Inflammatory macrophage (primary cell): ENCODE results near the gene NUF2.
"Not testable (repeated sequence)": the region's sequence is repeated elsewhere in the genome, so short reads cannot be mapped to it uniquely, and the experiment has no call there.

Experiments
- DNase-seq, 2 donors: peaks; one replicate each; pipeline ENCODE4 v3.0.0-alpha.2; 2020 to 2022
- total RNA-seq, 18 experiments: gene quantifications; one replicate each; lab custom pipeline; 2026; ENCODE audit warnings: mixed read lengths in 6 of 18, inconsistent platforms in 2 of 18; lab: John Stamatoyannopoulos, UW

Gene NUF2
- total RNA-seq = 3.5 to 20.8 (median 9.2) reads per million in 18 experiments

DNA sequence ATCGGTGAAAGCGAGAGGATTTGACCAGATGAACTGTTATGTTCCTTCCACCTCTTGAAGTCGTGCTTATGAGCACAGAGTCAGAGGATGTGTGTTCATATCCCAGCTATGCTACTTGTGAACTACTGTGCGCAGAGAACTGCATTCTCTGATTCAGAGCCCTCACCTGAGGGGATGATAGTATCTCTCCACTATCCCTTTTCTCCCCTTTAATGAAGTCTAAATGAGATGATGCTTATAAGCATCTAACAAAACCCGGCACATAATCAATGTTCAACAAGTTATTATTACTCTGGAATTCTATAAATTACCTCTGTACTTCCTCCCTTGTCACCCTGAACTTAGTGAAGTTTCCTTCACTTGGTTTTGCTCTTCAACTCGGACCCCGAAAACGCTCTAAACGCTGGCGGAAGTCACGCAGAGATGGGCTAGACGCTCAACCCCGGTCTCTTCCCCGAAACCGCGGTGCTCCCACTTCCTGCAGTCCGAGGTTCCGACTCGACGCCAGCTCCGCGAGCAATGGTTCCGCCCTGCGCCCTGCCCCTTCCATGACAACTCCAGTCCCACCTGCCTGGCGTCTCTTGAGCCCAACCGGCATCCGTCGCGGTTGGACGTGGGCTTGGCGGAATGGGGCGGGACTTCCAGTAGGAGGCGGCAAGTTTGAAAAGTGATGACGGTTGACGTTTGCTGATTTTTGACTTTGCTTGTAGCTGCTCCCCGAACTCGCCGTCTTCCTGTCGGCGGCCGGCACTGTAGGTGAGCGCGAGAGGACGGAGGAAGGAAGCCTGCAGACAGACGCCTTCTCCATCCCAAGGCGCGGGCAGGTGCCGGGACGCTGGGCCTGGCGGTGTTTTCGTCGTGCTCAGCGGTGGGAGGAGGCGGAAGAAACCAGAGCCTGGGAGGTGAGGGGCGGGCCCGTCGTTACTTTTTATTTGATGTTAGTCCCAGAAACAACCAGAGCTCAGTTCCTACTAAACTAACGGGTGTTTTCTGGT lies at the start of gene NUF2:
Gene NUF2 (plus strand): TSS at position 644 of the 995 bp plus-strand sequence. CDS start 4,098 bp downstream, outside the sequence.
- DNase-seq = peak; percentile 99

GRCh38 chr1:163273766-163274441 lies 47.9 kb upstream of the NUF2 start:
- no peak for DNase-seq

DNA sequence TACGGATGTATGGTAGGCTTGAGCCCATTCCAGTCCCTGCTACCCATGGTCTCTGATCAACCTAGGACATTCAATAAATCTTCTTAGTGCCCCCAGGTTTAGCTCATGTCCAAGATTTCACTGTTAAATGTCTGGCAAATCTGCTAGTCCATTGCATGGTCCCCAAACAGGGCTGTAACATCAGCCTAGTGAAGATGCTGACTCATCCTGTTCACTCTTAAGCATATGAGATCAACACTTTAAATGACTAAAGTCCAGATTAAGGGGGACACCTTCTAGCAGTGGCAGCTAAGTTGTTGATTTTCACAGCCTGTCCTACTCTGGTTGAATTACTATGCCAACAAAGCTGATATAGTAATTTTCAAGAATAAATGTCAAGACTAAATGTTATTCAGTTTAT lies 46.5 kb upstream of the NUF2 start:
- DNase-seq = no peak

GRCh38 chr1:163278602-163279001 lies 43.2 kb upstream of the NUF2 start:
- no peak for DNase-seq

DNA sequence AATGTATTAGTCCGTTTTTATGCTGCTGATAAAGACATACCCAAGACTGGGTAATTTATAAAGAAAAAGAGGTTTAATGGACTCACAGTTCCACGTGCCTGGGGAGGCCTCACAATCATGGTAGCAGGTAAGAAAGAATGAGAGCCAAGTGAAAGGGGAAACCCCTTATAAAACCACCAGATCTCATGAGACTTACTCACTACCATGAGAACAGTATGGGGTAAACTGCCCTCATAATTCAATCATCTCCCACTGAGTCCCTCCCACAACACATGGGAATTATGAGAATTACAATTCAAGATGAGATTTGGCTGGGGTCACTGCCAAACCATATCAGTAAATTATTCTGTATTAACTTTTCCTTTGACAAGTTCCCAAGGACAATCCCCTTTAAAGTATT lies 36.9 kb upstream of the NUF2 start:
- not testable (repeated sequence) for DNase-seq

DNA sequence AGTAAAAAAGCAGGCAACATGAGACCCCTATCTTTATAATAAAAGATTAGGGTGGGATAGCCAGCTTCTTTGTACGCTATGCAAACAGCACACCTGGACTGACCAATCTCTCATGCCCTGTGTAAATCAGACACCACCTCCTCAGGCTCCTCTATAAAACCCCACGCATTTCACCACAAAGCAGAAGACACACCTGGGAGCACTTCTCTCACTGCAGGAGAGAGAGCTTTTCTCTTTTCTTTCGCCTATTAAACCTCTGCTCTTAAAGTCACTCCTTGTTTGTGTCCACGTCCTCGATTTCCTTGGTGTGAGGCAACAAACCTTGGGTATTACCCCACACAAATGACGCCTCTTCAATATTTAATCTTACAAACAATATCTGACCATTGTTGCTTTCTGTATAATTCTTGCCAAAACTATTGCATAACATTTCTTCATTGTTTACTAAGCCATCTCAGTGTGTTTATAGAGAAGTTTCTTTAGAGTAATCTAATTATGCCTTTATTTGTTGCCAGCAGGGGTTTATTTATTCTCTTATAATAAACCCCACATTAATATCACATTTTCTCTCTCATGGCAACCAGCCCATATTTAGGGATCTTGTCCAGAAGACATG lies 31.6 kb upstream of the NUF2 start:
- no peak for DNase-seq

DNA sequence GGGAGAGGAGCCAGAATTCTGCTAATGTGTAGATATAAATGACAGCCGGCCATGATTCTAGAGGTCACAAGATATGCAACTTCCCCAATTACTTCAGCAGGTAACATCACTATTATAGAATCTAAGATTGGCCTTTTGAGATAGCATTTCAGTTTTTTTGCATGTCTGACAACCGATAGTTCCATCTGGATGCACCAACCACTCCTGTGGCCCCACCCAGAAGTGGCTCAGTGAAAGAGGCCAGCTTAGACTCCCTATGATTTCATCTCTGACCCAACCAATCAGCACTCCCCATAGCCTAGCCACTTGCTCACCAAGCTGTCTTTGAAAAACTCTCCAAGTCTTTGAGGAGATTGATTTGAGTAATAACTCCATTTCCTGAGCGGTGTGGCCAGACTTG lies 30.3 kb upstream of the NUF2 start:
- DNase-seq = no peak

GRCh38 chr1:163292153-163292552 lies 29.6 kb upstream of the NUF2 start:
- DNase-seq = not testable (repeated sequence)

GRCh38 chr1:163293497-163293896 lies 28.3 kb upstream of the NUF2 start:
- not testable (repeated sequence) for DNase-seq

GRCh38 chr1:163295949-163296348 lies 25.8 kb upstream of the NUF2 start:
- DNase-seq = no peak

DNA sequence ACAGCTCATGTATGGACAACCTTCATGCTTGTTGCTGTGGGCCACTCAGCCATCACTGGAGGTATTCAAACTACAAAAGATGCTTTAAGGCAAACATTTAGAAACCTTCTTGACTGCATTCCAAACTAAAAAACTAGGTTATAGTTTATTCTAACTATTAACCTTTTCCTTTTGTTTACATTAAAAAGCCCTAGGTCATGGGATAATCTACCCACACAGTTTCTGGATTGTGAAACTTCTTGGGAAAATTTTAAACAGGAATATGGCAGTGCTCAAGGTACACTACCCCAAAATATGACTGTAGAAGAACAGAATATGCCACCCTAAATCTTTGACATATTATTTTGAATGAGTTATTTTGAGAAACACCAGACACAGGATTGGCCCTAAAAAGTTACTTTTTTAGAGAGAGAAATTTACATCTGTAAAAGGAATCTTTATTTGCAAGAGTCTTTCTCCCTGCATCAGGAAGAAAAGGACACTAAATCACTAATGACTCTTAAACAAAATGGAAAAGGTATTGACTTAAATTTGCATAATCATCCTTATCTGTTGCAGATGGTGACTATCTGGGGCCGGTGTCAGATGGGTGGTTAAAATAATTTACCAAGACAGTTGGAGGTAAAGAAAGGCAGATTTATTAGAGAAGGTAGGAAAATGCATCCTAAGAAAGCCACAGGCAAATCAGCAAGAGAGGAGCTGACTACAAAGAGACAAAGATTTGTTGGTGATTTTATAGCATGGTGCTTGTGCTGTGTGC lies 25.1 kb upstream of the NUF2 start:
- DNase-seq = no peak

DNA sequence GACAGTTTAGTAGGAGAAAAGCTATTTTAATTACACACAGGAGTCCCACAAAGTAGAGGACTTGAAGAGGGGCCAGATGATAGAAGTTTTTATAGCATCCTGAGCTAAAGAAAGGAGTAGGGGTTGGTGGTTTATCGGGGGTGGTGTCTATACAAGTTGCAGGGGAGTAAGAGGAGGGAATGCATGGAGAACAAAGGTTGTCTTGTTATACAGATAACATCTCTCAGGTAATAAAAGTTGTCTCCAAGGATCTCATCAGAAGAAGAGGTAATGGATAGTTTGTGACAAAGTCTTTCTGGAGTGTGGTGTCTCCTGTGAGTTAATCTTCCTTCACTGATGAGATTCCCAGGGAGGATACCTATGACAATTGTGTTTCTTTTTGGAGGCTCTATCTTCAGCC lies 23.4 kb upstream of the NUF2 start:
- no peak for DNase-seq

DNA sequence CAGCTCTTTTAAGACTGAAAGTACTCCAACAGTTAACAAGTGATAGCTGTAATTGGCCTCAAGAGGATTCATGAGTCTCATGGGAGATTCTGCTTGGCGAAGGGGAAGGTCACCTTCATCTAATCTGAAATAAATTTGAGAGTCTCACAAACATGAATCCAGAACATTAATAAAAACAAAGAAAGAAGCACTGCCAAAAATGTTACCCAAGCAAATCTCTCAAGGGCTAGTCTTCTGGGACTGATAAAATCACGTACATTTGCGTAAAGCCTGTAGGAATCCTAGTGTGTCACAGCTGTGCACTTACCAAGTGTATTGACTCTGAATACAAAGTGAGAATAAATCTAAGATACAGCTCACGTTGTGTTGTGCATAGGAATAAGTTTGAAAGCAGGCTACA lies 21.2 kb upstream of the NUF2 start:
- no peak for DNase-seq

- DNase-seq = no peak
These were observed 18.2 kb upstream of the NUF2 start for GRCh38 chr1:163303561-163303960.

- DNase-seq = no peak
These were observed 16.3 kb upstream of the NUF2 start for GRCh38 chr1:163305441-163305840.

DNA sequence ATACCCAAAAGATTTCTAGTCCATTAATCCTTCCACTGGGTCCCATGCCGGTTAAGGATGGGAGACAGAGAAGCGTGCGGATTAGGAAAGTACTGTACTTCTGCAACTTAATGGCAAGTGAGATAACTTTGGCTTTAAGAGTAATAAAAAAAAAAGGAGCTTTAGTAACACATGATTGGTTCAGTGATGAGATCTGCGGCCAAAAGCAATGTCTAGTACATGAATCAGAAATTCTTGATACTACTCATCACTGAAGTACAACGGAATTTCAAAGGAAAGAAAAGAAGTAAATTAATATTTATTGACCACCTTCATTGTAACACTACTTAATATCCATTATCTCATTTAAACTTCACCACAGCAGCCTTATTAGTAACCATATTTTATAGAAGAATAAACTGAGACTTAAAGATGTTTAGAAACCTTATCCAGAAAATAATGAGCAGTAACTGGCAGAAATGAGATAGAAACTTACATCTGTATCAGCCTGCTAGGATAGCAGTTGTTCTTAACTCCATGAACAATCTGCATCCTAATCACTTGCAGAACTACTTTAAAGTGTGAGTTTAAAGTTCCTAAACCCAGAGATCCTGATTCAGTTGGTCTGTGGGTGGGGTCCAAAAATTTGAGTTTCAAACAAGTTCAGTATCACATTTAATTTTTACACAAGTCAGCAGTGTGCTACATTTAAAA lies 14.1 kb upstream of the NUF2 start:
- DNase-seq = no peak

DNA sequence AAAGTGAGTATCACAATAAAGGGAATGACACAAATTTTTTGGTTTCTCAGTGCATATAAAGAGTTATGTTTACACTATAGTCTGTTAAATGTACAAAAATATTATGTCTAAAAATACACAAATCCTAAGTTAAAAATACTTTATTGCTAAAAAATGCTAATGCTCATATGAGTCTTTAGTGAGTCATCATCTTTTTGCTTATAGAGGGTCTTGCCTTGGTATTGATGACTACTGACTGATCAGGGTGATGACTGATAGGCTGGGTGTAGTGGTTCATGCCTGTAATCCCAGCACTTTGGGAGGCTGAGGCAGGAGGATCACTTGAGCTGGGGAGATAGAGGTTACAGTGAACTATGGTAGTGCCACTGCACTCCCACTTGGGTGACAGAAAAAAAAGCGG lies 12.9 kb upstream of the NUF2 start:
- no peak for DNase-seq

DNA sequence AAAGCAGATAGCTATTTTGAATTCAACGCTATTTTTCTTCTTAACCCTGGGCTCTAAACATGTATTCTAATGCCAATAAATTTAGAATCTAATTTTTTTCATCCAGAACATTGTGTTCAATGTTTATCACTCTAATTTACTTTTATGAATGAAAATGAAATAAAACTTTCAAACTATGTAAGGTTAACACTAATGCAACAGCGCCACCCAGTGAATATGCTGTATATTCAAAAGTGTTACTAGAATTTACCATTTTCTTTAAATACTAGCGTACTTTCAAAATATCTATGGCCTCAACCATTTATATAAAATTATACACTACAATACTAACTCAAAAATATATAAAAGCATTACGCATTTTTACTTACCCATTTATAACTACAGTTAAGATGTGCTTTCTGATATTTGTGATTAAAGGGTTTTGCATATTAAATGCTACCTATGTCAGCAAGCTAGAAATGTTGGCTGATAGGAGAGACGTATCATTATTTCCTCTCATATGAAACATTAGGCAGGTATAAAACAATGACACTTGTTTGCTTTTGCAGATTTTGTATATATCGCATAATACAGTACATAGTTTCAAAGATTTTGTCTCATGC lies 5.9 kb upstream of the NUF2 start:
- DNase-seq = peak in 1 of 2 donors; percentile 30

- no peak for DNase-seq
These were observed 863 bp upstream of the NUF2 start for GRCh38 chr1:163320891-163321290.

DNA sequence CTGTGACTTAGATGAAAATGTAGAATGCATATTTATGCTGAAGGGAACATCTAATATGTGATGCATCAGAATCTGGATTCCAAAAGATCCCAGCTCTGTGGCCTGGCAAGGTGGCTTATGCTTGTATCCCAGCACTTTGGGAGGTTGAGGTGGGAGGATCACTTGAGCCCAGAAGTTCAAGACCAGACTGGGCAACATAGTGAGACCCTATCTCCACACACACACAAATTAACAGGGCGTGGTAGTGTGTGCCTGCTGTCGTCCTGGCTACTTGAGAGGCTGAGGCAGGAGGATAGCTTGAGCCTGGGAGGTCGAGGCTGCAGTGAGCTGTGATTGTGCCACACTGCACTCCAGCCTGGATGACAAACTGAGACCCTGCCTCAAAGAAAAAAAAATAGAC lies 1.6 kb downstream of the NUF2 start:
- DNase-seq = not testable (repeated sequence)

- DNase-seq = no peak
These were observed 9.4 kb downstream of the NUF2 start for GRCh38 chr1:163331116-163331515.
